A549 (cell line): ENCODE results near the gene SURF1. TPM values are rescaled to one million over a fixed set of nuclear protein-coding genes. Genes with fewer than 3 reads are reported as not detected.

Source experiments
- ATAC-seq, 2 experiments: fragments of 200-7000 bp in 1 of 2; fragments of >200 bp in 1 of 2; cut with Nextera tagmentation in 1 of 2; cut with Tn5 transposase in 1 of 2; 3 replicates each; pipeline versions ENCODE4 v1.8.0 to v1.9.1; 2018 to 2020; ENCODE audit warnings: mild to moderate bottlenecking in 1 of 2, moderate library complexity in 1 of 2
- CTCF ChIA-PET: fragments of 300-600 bp; sonication (Branson Sonifier 250); formaldehyde crosslinking; extraction: SDS; loops from one replicate; lab custom pipeline; 2021; ENCODE audit warnings: antibody characterized with exemption, inconsistent platforms; lab: Yijun Ruan, JAX
- POLR2A ChIA-PET: fragments of 350-600 bp; formaldehyde crosslinking; extraction: SDS; loops from one replicate; lab custom pipeline; 2021; ENCODE audit warnings: antibody characterized with exemption, inconsistent platforms; lab: Yijun Ruan, JAX
- DNase-seq, 2 experiments: peaks; one replicate each; pipeline versions ENCODE4 v3.0.0 to v3.0.0-alpha.2; 2011 to 2016; ENCODE audit warnings: low read depth in 1 of 2, low spot score in 1 of 2
- FAIRE-seq: peaks from 2 replicates; lab custom pipeline; 2011; peaks lifted over from hg19 to GRCh38; lab: Jason Lieb, UNC
- H3K27ac ChIP-seq, 2 experiments: fragments of >200 bp; sonication (Bioruptor Twin); formaldehyde crosslinking; 3 replicates each; pipeline ENCODE4 v1.5.1; 2016 to 2017
- H3K4me1 ChIP-seq: fragments of >200 bp; sonication (Bioruptor Twin); formaldehyde crosslinking; 3 replicates; pipeline ENCODE4 v1.6.1; 2016
- H3K4me2 ChIP-seq: fragments of >200 bp; sonication (Bioruptor Twin); formaldehyde crosslinking; 3 replicates; pipeline ENCODE4 v1.6.1; 2016
- H3K4me3 ChIP-seq: fragments of >200 bp; sonication (Bioruptor Twin); formaldehyde crosslinking; 3 replicates; pipeline ENCODE4 v1.5.1; 2016
- H3K9me3 ChIP-seq: fragments of >200 bp; sonication (Bioruptor Twin); formaldehyde crosslinking; 3 replicates; pipeline ENCODE4 v1.6.1; 2016
- BHLHE40 ChIP-seq: IDR thresholded peaks from 2 replicates; pipeline ENCODE4 v1.6.1; 2012; ENCODE audit warnings: low read depth, low read length, inconsistent platforms
- CEBPB ChIP-seq, 2 experiments: fragments of >200 bp in 1 of 2; sonication (Bioruptor Twin) in 1 of 2; formaldehyde crosslinking in 1 of 2; IDR thresholded peaks; 2 replicates each; pipeline ENCODE4 v1.6.1; 2012 to 2016
- CHD2 ChIP-seq: fragments of 150-350 bp; IDR thresholded peaks from 2 replicates; pipeline ENCODE4 v1.6.1; 2014; ENCODE audit warnings: low read length; ENCODE audit not compliant: partially characterized antibody
- CTCF ChIP-seq: fragments of >200 bp; sonication (Bioruptor Twin); formaldehyde crosslinking; IDR thresholded peaks from 3 replicates; pipeline ENCODE4 v1.5.1; 2016
- FOSB ChIP-seq: fragments of 250-450 bp; sonication (Bioruptor Pico); IDR thresholded peaks from 2 replicates; pipeline ENCODE4 v1.5.0; 2020; ENCODE audit warnings: mild to moderate bottlenecking, moderate library complexity
- HES2 ChIP-seq: fragments of >200 bp; sonication (Bioruptor Twin); formaldehyde crosslinking; IDR thresholded peaks from 2 replicates; pipeline ENCODE4 v1.6.1; 2016
- HOXB5 ChIP-seq: fragments of 250-450 bp; sonication (Bioruptor Pico); IDR thresholded peaks from 2 replicates; pipeline ENCODE4 v1.5.0; 2020; ENCODE audit warnings: mild to moderate bottlenecking, moderate library complexity
- JUNB ChIP-seq: fragments of >200 bp; sonication (Bioruptor Twin); formaldehyde crosslinking; IDR thresholded peaks from 2 replicates; pipeline ENCODE4 v1.6.1; 2016
- MAX ChIP-seq: IDR thresholded peaks from 2 replicates; pipeline ENCODE4 v1.6.1; 2012
- MAZ ChIP-seq: fragments of 150-350 bp; IDR thresholded peaks from 2 replicates; pipeline ENCODE4 v1.6.1; 2014; ENCODE audit warnings: antibody characterized with exemption, low read depth, low read length, borderline replicate concordance
- NPAS2 ChIP-seq: fragments of 250-450 bp; sonication (Bioruptor Pico); IDR thresholded peaks from 2 replicates; pipeline ENCODE4 v1.8.0; 2022; ENCODE audit warnings: mild to moderate bottlenecking, moderate library complexity, borderline replicate concordance
- PBX3 ChIP-seq: IDR thresholded peaks from 2 replicates; pipeline ENCODE4 v1.6.1; 2012
- RARB ChIP-seq: fragments of 250-450 bp; sonication (Bioruptor Pico); IDR thresholded peaks from 2 replicates; pipeline ENCODE4 v1.8.0; 2021; ENCODE audit warnings: mild to moderate bottlenecking, moderate library complexity
- RNF2 ChIP-seq: fragments of 200-600 bp; sonication (generic); IDR thresholded peaks from 2 replicates; pipeline ENCODE4 v1.6.1; 2016; ENCODE audit warnings: low read depth, mild to moderate bottlenecking, antibody characterized with exemption, moderate library complexity, borderline replicate concordance
- SMC3 ChIP-seq: fragments of >200 bp; sonication (Bioruptor Twin); formaldehyde crosslinking; IDR thresholded peaks from 3 replicates; pipeline ENCODE4 v1.6.1; 2018; ENCODE audit warnings: inconsistent platforms
- SREBF2 ChIP-seq: fragments of 450-650 bp; IDR thresholded peaks from 2 replicates; pipeline ENCODE4 v1.6.1; 2014; ENCODE audit warnings: mild to moderate bottlenecking, moderate library complexity
- TFCP2L1 ChIP-seq: fragments of 250-450 bp; sonication (Bioruptor Pico); IDR thresholded peaks from 2 replicates; pipeline ENCODE4 v1.5.0; 2021; ENCODE audit warnings: mild to moderate bottlenecking
- ZC3H11A ChIP-seq: fragments of 450-650 bp; IDR thresholded peaks from 2 replicates; pipeline ENCODE4 v1.6.1; 2014; ENCODE audit warnings: antibody characterized with exemption, mild to moderate bottlenecking
- WGBS: methylation state at CpG from one replicate; pipeline ENCODE4 v1.1.6; 2017; ENCODE audit errors: missing lambda C conversion rate; 5-methylcytosine and 5-hydroxymethylcytosine counted together
- polyA plus RNA-seq, 4 experiments: library from polyadenylated mRNA; depleted of rRNA in 3 of 4; stranded (reverse); fragments of >200 nt; fragmentation: RNase III in 1 of 4; extraction: RNeasy Plus Mini Kit Qiagen cat#74134 plus additional on column Dnase treatment in 1 of 4; gene quantifications; 2 replicates in 3 of 4; 3 replicates in 1 of 4; pipeline ENCODE4 v1.2.3, GENCODE V29; 2011 to 2017

The SURF1 gene
- polyA plus RNA-seq, 2 of the 4 experiments (the other 2 are of a cell fraction) = 28.6 to 47.5 TPM

GRCh38 chr9:133386338-133386737 lies 30.1 kb upstream of the SURF1 start:
- FAIRE-seq (no peak), ATAC-seq (no peak)

GRCh38 chr9:133385452-133385851 lies 29.2 kb upstream of the SURF1 start:
- Histone ChIP-seq H3K4me2 (no peak overlapping the region), H3K27ac (no peak overlapping the region), H3K4me1 (no peaks in the 10 kb centered on the region), H3K9me3 (no peaks in the 10 kb centered on the region), H3K4me3 (no peak overlapping the region)
- WGBS = 63% methylated on average over 11 of the region's 14 CpGs
- DNase-seq (no peak), FAIRE-seq (no peak), ATAC-seq (0 out of 6 replicates have a peak, but pooled peaks of 1 of the 2 experiments have one; percentile 31)
- ChIA-PET POLR2A (no interaction called here), CTCF (interaction anchor here (1.5 to 4.2 kb wide), 5 partner anchors 12 to 200 kb away, joined by 5 to 21 read pairs (median 7); no protein-coding TSS in a partner anchor)
- TF ChIP-seq SREBF2 (no peak), RARB (CRISPR knock-in tag) (no peak), JUNB (no peak)
- TF ChIP-seq, all 56 proteins: peak for 0

More at GRCh38 chr9:133386338-133386737, 30.1 kb upstream of the SURF1 start:
- TF ChIP-seq MAX = no peak
- TF ChIP-seq TFCP2L1 (CRISPR knock-in tag) = no peak
- no peak for TF ChIP-seq FOSB (CRISPR knock-in tag)
- no peak for TF ChIP-seq NPAS2 (CRISPR knock-in tag)
- TF ChIP-seq ZC3H11A = no peak
- no peak for TF ChIP-seq CHD2
- 83% methylated on average over 13 of the region's 13 CpGs for WGBS
- DNase-seq = no peak
- POLR2A ChIA-PET = no interaction called here
- no peaks in the 10 kb centered on the region for H3K4me1 ChIP-seq
- no peak overlapping the region for H3K4me2 ChIP-seq
- H3K4me3 ChIP-seq = no peak overlapping the region
- H3K27ac ChIP-seq = no peak overlapping the region
- no peaks in the 10 kb centered on the region for H3K9me3 ChIP-seq
- CTCF ChIA-PET = interaction anchor here (1.0 to 4.2 kb wide), 6 partner anchors 11 to 201 kb away, joined by 3 to 21 read pairs (median 6); no protein-coding TSS in a partner anchor

GRCh38 chr9:133384736-133385321 lies 28.5 kb upstream of the SURF1 start:
- ChIA-PET POLR2A (no interaction called here), CTCF (interaction anchor here (1.5 to 4.2 kb wide), 5 partner anchors 12 to 102 kb away, joined by 5 to 21 read pairs (median 7); no protein-coding TSS in a partner anchor)
- Histone ChIP-seq H3K27ac (no peak overlapping the region), H3K4me3 (no peak overlapping the region), H3K9me3 (no peaks in the 10 kb centered on the region), H3K4me1 (no peaks in the 10 kb centered on the region), H3K4me2 (no peak overlapping the region)
- ATAC-seq (no peak), DNase-seq (no peak), FAIRE-seq (no peak)
- TF ChIP-seq BHLHE40 = no peak
- TF ChIP-seq TFCP2L1 (CRISPR knock-in tag) = no peak
- TF ChIP-seq SMC3 = no peak
- no peak for TF ChIP-seq CEBPB (IDR thresholded peaks at IDR 0.05)
- 83% methylated on average over 17 of the region's 17 CpGs for WGBS

GRCh38 chr9:133383438-133383837 lies 27.2 kb upstream of the SURF1 start:
- Histone ChIP-seq H3K9me3 (no peaks in the 10 kb centered on the region), H3K4me1 (no peaks in the 10 kb centered on the region), H3K4me2 (no peak overlapping the region), H3K4me3 (no peak overlapping the region), H3K27ac (no peak overlapping the region)
- no peak for DNase-seq
- no peak for FAIRE-seq
- CTCF ChIA-PET = interaction anchor here (1.6 kb wide), 1 partner anchor 20 kb away, joined by 5 read pairs; no protein-coding TSS in a partner anchor
- WGBS = 74% methylated on average over 3 of the region's 3 CpGs
- ATAC-seq = no peak
- POLR2A ChIA-PET = no interaction called here
- TF ChIP-seq CTCF (no peak), MAZ (no peak), PBX3 (no peak), HOXB5 (CRISPR knock-in tag) (no peak), CHD2 (no peak), RNF2 (no peak), FOSB (CRISPR knock-in tag) (no peak), HES2 (no peak)
